Measurements from ENCODE around the gene ELAVL1. TPM values are rescaled to one million over a fixed set of nuclear protein-coding genes. Genes with fewer than 3 reads are reported as not detected.

Gene ELAVL1
- total RNA-seq, 2 experiments from 2014 or later: 65.4 to 168 TPM

DNA sequence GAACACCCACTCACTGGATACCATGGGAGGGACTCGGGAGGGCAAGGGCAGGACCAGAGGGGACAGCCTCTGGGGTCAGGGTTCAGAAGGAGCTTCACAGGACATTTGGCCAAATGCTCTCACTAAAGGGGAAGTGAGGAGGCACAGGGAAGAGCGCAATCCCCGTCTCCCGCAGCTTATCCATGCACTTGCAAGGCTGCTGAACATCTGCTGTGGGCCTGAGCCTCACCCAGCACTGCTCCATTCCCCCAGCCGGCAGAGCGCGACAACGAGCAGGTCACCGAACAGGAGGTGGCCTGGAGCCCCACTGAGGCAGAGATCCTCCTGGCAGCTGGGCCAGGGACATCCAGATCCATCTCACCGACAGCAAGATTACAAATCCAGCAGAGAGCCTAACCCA lies 23.3 kb downstream of the ELAVL1 start:
- CTCF ChIA-PET (ENCODE audit: unreplicated experiment): no interaction called here
- peaks cover 94% of the 10 kb centered on the region for H3K36me3 ChIP-seq (ENCODE audit: insufficient read depth, low read length)

DNA sequence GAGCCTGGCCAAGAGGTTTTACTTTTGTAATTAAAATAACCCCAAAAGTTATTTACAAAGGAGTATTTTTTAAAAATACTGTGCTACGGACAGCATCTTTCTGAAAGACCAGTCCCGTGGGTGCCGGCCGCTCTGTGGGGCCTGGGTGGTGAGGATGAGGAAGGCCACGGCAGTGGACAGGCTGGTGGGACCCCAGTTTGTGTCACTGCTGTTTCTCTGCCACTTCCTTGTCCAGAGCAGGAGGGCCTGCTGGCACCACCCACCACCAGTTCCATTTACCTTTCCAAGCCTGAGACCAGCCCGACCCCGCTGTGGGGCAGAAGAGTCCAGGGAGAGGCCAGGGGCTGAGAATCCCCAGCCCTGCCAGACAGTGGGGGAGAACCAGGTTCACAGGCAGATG lies 23.8 kb downstream of the ELAVL1 start:
- TF ChIP-seq, protein P1, sequence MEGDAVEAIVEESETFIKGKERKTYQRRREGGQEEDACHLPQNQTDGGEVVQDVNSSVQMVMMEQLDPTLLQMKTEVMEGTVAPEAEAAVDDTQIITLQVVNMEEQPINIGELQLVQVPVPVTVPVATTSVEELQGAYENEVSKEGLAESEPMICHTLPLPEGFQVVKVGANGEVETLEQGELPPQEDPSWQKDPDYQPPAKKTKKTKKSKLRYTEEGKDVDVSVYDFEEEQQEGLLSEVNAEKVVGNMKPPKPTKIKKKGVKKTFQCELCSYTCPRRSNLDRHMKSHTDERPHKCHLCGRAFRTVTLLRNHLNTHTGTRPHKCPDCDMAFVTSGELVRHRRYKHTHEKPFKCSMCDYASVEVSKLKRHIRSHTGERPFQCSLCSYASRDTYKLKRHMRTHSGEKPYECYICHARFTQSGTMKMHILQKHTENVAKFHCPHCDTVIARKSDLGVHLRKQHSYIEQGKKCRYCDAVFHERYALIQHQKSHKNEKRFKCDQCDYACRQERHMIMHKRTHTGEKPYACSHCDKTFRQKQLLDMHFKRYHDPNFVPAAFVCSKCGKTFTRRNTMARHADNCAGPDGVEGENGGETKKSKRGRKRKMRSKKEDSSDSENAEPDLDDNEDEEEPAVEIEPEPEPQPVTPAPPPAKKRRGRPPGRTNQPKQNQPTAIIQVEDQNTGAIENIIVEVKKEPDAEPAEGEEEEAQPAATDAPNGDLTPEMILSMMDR (conservative IDR thresholded peaks at IDR 0.05; ENCODE audit: low read length): no peak
- no peak for TF ChIP-seq EZH2phosphoT487 (IDR thresholded peaks at IDR 0.05; ENCODE audit: borderline replicate concordance, low read depth, low read length)
- Histone ChIP-seq H3K36me3 (ENCODE audit: insufficient read depth, low read length) (peaks cover 94% of the 10 kb centered on the region), H3K9me2 (ENCODE audit: insufficient read depth, low read length) (no peaks in the 10 kb centered on the region), H3K79me2 (ENCODE audit: insufficient read depth, low read depth, low read length) (no peaks in the 10 kb centered on the region), H3K4me1 (ENCODE audit: insufficient read depth, low read length, poor library complexity, severe bottlenecking) (no peaks in the 10 kb centered on the region), H3K4me3 (ENCODE audit: low read depth, low read length, poor library complexity, severe bottlenecking) (no peak overlapping the region), H3K4me2 (ENCODE audit: low read length) (no peak overlapping the region), H3K27ac (ENCODE audit: low read depth, low read length, poor library complexity, severe bottlenecking) (no peak overlapping the region), H3K9me3 (ENCODE audit: low read length) (no peaks in the 10 kb centered on the region), H4K20me1 (ENCODE audit: insufficient read depth, low read length) (peaks cover 4% of the 10 kb centered on the region; the same call in 1 of the 2 replicates), H2AFZ (ENCODE audit: low read length) (no peak overlapping the region)
- intact Hi-C loops (cut with micrococcal nuclease; ENCODE audit: unreplicated experiment): no loop called here
- ChIA-PET POLR2A (no interaction called here), CTCF (ENCODE audit: unreplicated experiment) (no interaction called here)
- DNase-seq (ENCODE audit: low spot score): no peak
- no TSS peak for BruUV-seq (replicated peaks)

More for the DNA sequence above, 23.3 kb downstream of the ELAVL1 start:
- Histone ChIP-seq H4K20me1 (ENCODE audit: insufficient read depth, low read length) (peaks cover 4% of the 10 kb centered on the region; the same call in 1 of the 2 replicates), H3K27ac (ENCODE audit: low read depth, low read length, poor library complexity, severe bottlenecking) (no peak overlapping the region), H3K79me2 (ENCODE audit: insufficient read depth, low read depth, low read length) (no peaks in the 10 kb centered on the region), H3K9me3 (ENCODE audit: low read length) (no peaks in the 10 kb centered on the region), H2AFZ (ENCODE audit: low read length) (no peak overlapping the region), H3K9me2 (ENCODE audit: insufficient read depth, low read length) (no peaks in the 10 kb centered on the region), H3K4me2 (ENCODE audit: low read length) (no peak overlapping the region), H3K4me3 (ENCODE audit: low read depth, low read length, poor library complexity, severe bottlenecking) (no peak overlapping the region), H3K4me1 (ENCODE audit: insufficient read depth, low read length, poor library complexity, severe bottlenecking) (no peaks in the 10 kb centered on the region)
- intact Hi-C loops (cut with micrococcal nuclease; ENCODE audit: unreplicated experiment): no loop called here
- POLR2A ChIA-PET: no interaction called here
- no peak for DNase-seq (ENCODE audit: low spot score)
- TF ChIP-seq, protein P1 (conservative IDR thresholded peaks at IDR 0.05; ENCODE audit: low read length): no peak
- no peak for TF ChIP-seq EZH2phosphoT487 (IDR thresholded peaks at IDR 0.05; ENCODE audit: borderline replicate concordance, low read depth, low read length)
- no TSS peak for BruUV-seq (replicated peaks)

DNA sequence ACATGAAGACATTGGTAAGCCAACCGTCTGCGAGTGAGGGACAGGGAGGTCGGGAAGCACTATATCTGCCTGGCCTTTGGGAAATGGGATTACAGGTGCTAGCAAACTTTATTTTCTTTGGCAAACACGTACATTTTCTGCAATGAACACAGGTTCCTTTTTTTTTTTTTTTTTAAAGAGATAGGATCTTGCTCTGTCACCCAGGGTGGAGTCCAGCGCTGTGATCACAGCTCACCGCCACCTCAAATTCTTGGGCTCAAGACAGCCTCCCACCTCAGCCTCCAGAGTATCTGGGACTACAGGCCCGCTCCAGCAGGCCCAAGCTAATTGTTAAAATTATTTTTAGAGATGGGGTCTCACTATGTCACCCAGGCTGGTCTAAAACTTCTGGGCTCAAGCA lies 24.2 kb downstream of the ELAVL1 start:
- BruUV-seq (replicated peaks): no TSS peak
- no peak overlapping the region for H3K4me2 ChIP-seq (ENCODE audit: low read length)
- no peak overlapping the region for H3K4me3 ChIP-seq (ENCODE audit: low read depth, low read length, poor library complexity, severe bottlenecking)
- H3K9me2 ChIP-seq (ENCODE audit: insufficient read depth, low read length): no peaks in the 10 kb centered on the region
- H3K9me3 ChIP-seq (ENCODE audit: low read length): no peaks in the 10 kb centered on the region
- ChIA-PET CTCF (ENCODE audit: unreplicated experiment) (no interaction called here), POLR2A (no interaction called here)
- no peak for TF ChIP-seq EZH2phosphoT487 (IDR thresholded peaks at IDR 0.05; ENCODE audit: borderline replicate concordance, low read depth, low read length)
- TF ChIP-seq, protein P1 (conservative IDR thresholded peaks at IDR 0.05; ENCODE audit: low read length): no peak
- H4K20me1 ChIP-seq (ENCODE audit: insufficient read depth, low read length): peaks cover 4% of the 10 kb centered on the region; the same call in 1 of the 2 replicates
- no peak overlapping the region for H2AFZ ChIP-seq (ENCODE audit: low read length)
- H3K79me2 ChIP-seq (ENCODE audit: insufficient read depth, low read depth, low read length): no peaks in the 10 kb centered on the region
- intact Hi-C loops (cut with micrococcal nuclease; ENCODE audit: unreplicated experiment): no loop called here
- peaks cover 93% of the 10 kb centered on the region for H3K36me3 ChIP-seq (ENCODE audit: insufficient read depth, low read length)
- H3K4me1 ChIP-seq (ENCODE audit: insufficient read depth, low read length, poor library complexity, severe bottlenecking): no peaks in the 10 kb centered on the region
- no peak overlapping the region for H3K27ac ChIP-seq (ENCODE audit: low read depth, low read length, poor library complexity, severe bottlenecking)
- no peak for DNase-seq (ENCODE audit: low spot score)
